Measurements from ENCODE around the gene UBE4B.
"Not testable (repeated sequence)": the region's sequence is repeated elsewhere in the genome, so short reads cannot be mapped to it uniquely, and the experiment has no call there.

UBE4B gene

GRCh38 chr1:10179406-10180091 is 146.8 kb downstream of the UBE4B start:
- DNase-seq: no peak

- DNase-seq: no peak
These were observed 148.4 kb downstream of the UBE4B start for GRCh38 chr1:10181154-10181553.

DNA sequence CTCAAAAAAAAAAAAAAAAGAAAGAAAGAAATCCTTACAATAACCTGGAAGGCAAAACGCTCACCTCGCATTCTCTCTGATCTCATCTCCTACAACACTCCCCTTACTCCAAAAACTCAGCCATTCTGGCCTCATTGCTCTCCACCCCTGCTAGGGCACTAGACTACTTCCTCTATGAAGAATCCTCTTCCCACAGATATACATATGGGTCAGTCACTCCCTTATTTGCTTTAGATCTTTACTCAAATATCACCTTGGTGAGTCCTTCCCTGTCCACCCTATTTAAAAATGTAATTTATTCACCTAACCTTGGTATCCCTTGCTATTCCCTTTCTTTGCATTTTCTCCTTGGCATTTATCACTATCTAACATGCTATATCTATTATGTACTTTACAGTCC is 153.0 kb downstream of the UBE4B start:
- no peak for DNase-seq

- DNase-seq: no peak
These were observed 153.7 kb downstream of the UBE4B start for GRCh38 chr1:10186331-10187025.

GRCh38 chr1:10187026-10187334 is 154.2 kb downstream of the UBE4B start:
- DNase-seq: no peak

DNA sequence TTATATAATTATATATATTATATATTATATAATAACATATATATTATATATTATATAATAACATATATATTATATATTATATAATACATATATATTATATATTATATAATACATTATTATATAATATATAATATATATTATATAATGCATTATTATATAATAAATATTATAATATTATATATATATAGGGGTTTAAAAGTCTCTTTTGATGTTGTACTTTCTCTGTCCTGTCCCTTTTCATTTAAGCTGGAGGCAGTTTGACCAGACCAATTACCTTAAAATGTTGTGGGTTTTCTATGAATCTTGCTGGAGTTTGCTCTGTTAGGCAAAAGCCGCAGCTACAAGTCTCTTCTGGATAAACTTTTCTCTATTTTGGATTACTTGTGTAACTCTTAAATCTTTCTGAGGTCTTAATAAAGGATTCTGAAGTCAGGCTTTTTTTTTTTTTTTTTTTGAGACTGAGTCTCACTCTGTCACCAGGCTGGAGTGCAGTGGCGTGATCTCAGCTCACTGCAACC is 155.4 kb downstream of the UBE4B start:
- DNase-seq: no peak

DNA sequence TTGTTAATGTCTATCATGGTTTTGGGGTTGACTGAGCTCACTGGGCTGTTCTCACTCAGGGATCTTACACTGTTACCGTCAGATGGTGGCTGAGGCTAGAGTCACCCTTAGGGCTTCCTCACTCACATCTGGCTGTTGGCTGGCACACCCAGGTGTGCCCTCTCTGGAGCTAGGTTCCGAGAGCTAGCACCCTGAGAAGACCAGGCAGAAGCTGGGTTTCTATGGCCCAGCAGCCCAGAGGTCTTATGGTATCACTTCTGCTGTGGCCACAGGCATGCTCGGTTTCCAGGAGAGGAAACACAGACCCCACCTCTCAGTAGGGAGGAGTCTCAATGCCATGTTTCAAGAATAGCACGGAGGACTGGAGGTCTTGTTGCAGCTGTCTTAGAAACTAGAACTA is 156.9 kb downstream of the UBE4B start:
- no peak for DNase-seq

GRCh38 chr1:10192263-10192662 is 159.5 kb downstream of the UBE4B start:
- DNase-seq: no peak

DNA sequence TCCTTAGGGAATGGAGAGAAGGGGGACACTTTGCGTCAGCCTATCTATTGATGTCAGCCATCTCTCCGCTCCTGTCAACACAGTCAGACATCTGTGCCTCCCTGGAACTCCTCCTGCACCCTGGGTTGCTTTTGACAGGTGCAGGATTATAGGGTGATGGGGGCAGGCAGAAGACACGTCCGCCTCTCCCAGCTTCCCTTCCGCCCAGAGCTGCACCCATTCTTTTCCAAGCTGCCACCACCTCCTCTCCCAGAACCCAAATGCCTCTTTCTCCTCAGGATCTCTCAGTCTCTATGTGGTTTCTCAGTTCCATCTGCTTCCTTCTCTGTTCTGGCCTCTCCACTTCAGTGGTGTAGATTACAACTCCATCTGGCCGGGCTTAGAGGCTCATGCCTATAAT is 160.5 kb downstream of the UBE4B start:
- no peak for DNase-seq

GRCh38 chr1:10195570-10195969 is 162.8 kb downstream of the UBE4B start:
- DNase-seq: no peak

GRCh38 chr1:10196976-10197375 is 164.2 kb downstream of the UBE4B start:
- no peak for DNase-seq

DNA sequence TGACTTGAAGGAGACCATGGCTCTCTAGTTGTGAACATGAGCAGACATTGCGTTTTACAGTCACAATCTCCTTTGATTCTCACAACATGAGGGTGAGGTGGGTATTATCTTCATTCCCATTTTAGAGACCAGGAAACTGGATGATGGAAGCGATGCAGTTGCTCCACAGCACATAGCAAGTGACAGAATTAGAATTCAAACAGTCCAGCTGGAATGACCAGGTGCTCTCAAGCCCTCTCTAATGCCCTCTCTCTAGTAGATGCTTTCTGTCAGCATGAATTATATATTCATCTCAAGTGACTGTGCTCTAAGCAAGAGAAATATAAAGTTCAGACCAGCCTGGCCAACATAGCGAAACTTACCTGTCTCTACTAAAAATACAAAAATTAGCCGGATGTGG is 167.9 kb downstream of the UBE4B start:
- no peak for DNase-seq

DNA sequence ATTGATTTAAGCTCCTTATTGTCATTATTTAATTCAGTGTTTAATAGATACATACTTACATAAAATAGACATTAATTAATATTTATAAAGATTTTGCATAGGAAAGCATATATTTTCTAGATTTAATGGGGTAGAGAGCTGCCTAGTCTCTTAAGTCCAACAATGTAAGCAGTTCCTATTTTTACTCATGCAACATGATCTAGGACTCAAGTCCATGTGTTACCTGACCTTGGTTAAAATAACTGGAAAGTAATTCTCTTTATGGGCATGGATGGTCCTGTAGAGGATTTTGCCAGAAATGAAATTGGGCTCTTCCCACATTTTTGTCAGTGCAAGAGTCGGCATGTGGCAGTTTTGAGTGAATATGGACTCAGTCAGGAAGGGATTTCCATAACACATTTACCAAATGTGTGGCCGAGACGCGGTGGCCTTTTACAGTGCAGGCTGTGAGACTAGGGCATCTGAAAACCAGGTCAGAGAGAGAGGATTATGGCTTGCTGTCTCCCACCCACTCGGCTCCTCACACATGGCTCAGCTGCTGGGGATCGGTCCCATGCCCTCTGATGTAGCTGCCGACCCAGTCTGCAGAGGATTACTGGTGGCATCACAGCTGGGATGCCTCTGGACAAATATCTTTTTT is 171.4 kb downstream of the UBE4B start:
- no peak for DNase-seq

GRCh38 chr1:10205206-10205605 is 172.4 kb downstream of the UBE4B start:
- DNase-seq: not testable (repeated sequence)

DNA sequence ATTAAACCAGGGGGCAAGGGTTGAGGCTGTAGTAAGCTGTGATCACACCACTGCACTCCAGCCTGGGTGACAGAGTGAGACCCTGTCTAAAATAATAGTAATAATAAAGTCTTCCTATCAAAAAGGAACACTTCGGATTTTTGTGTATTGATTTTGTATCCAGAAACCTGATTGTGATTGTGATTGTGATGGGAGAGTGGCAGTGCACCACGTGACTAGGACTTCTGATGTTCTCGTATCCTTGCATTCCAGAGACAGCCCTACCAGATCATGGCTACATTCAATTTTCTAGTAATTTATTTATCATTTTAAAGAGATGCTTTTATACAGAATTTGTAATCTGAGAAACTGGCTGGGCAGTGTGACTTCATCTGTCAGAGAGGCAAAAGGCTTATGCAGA is 175.1 kb downstream of the UBE4B start:
- no peak for DNase-seq

GRCh38 chr1:10208537-10208936 is 175.8 kb downstream of the UBE4B start:
- no peak for DNase-seq

- no peak for DNase-seq
These were observed 176.8 kb downstream of the UBE4B start for GRCh38 chr1:10209590-10209904.

DNA sequence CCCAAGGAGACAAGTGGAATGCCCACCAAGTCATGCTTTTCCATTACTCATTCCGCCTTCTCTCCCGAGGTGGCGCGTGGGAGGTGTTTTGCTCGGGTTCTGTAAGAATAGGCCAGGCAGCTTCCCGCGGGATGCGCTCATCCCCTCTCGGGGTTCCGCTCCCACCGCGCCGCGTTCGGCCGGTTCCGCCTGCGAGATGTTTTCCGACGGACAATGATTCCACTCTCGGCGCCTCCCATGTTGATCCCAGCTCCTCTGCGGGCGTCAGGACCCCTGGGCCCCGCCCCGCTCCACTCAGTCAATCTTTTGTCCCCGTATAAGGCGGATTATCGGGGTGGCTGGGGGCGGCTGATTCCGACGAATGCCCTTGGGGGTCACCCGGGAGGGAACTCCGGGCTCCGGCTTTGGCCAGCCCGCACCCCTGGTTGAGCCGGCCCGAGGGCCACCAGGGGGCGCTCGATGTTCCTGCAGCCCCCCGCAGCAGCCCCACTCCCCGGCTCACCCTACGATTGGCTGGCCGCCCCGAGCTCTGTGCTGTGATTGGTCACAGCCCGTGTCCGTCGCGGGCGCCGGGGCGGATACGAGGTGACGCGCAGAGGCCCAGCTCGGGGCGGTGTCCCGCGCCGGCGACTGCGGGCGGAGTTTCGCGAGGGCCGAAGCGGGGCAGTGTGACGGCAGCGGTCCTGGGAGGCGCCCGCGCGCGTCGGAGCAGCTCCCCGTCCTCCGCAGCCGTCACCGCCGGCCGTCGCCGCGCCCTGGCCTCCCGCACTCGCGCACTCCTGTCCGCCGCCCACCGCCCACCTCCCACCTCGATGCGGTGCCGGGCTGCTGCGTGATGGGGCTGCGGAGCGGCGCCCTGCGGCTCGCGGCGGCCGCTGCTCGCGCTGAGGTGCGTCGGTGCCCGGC is 177.4 kb downstream of the UBE4B start, which contains the start of gene KIF1B:
Gene KIF1B, plus strand, starts transcription at position 666 of the 906 bp plus-strand sequence. CDS start 21,759 bp downstream, outside the sequence.
- peak; percentile 100 for DNase-seq

- DNase-seq: peak; percentile 96
These were observed 178.4 kb downstream of the UBE4B start for GRCh38 chr1:10210841-10211804.

DNA sequence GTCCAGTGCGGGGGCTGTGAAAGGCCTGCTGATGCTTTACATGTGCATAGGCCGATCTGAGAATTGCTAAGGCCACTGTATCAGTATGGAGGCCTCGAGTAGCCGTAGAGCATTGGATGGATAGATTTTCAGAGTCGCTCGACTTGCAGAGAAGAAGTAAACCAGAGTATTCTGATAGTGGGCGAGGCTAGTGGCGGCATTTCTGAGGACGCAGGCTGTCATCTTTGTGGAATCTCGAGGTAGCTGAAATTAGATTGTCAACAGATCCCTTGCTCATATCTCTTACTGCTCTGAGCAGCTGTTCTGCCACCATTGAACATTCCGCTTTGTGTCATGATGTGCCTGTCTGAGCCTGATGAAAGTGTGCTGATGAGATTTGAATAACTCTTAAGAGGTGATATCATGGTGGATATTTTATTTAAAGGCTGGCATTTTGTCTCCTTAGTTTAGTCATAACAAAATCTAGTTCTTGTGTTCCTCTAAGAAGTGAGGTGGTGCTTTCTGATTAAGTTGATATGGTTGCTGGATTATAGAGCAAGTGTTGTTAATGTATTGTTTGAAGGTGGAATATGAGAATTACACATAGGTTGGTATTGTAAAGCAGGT is 179.2 kb downstream of the UBE4B start:
- peak; percentile 96 for DNase-seq

GRCh38 chr1:10212476-10212875 is 179.7 kb downstream of the UBE4B start:
- DNase-seq: no peak
